H1 (cell line): Measurements from ENCODE around the gene CELSR1. TPM values are rescaled to one million over a fixed set of nuclear protein-coding genes. Genes with fewer than 3 reads are reported as not detected.

Experiments
- CBX5 ChIP-seq: fragments of 300-800, 300-1000 bp; sonication (generic); IDR thresholded peaks from 2 replicates; pipeline ENCODE4 v1.7.1; 2016; ENCODE audit warnings: antibody characterized with exemption, low read length, low read depth
- CBX8 ChIP-seq: fragments of 300-800, 300-1000 bp; sonication (generic); IDR thresholded peaks from 2 replicates; pipeline ENCODE4 v1.7.1; 2016; ENCODE audit warnings: low read depth, low read length, borderline replicate concordance
- CTBP2 ChIP-seq: IDR thresholded peaks from 2 replicates; pipeline ENCODE4 v1.7.0; 2011; ENCODE audit warnings: borderline replicate concordance, mild to moderate bottlenecking, moderate library complexity, mixed read lengths, low read length; ENCODE audit not compliant: insufficient read depth, insufficient read length
- EP300 ChIP-seq, 2 experiments: IDR thresholded peaks; 1 replicate in 1 of 2; 2 replicates in 1 of 2; pipeline ENCODE4 v1.6.1; 2011 to 2012; ENCODE audit warnings: low read depth in 2 of 2, low read length in 2 of 2, mild to moderate bottlenecking in 2 of 2, borderline replicate concordance in 1 of 2, inconsistent platforms in 1 of 2, moderate library complexity in 1 of 2
- FOSL1 ChIP-seq: IDR thresholded peaks from 2 replicates; pipeline ENCODE4 v1.6.1; 2011; ENCODE audit warnings: mild to moderate bottlenecking, low read depth, low read length, moderate library complexity; ENCODE audit not compliant: insufficient read depth
- HDAC2 ChIP-seq, 2 experiments: fragments of 300-600 bp in 1 of 2; sonication (generic) in 1 of 2; IDR thresholded peaks; 2 replicates each; pipeline ENCODE4 v1.6.1; 2011 to 2012; ENCODE audit warnings: low read depth in 2 of 2, low read length in 2 of 2, mild to moderate bottlenecking in 2 of 2, moderate library complexity in 2 of 2, borderline replicate concordance in 1 of 2, inconsistent platforms in 1 of 2
- JUND ChIP-seq: IDR thresholded peaks from 2 replicates; pipeline ENCODE4 v1.6.1; 2011; ENCODE audit warnings: mild to moderate bottlenecking, improper control_type of control experiment, low read length
- KDM1A ChIP-seq: fragments of 200-600, 300-600 bp; sonication (generic); IDR thresholded peaks from 2 replicates; pipeline ENCODE4 v1.7.1; 2016; ENCODE audit warnings: mild to moderate bottlenecking, low read length, borderline replicate concordance
- POLR2A ChIP-seq, 2 experiments: IDR thresholded peaks; 1 replicate in 1 of 2; 2 replicates in 1 of 2; pipeline ENCODE4 v1.6.1; 2011; ENCODE audit warnings: low read depth in 2 of 2, low read length in 2 of 2, mild to moderate bottlenecking in 2 of 2; ENCODE audit errors: control extremely low read depth in 1 of 2
- RBBP5 ChIP-seq: IDR thresholded peaks from 2 replicates; pipeline ENCODE4 v1.7.1; 2012; ENCODE audit warnings: low read depth, mild to moderate bottlenecking, inconsistent platforms, low read length, moderate library complexity, borderline replicate concordance
- TAF1 ChIP-seq: IDR thresholded peaks from 2 replicates; pipeline ENCODE4 v1.6.1; 2011; ENCODE audit warnings: mild to moderate bottlenecking, low read depth, low read length
- polyA plus RNA-seq, 7 experiments: library from polyadenylated mRNA; depleted of rRNA in 3 of 7; stranded (reverse) in 5 of 7; unstranded in 2 of 7; fragments of >200 nt in 5 of 7; fragments of 200-250 nt in 2 of 7; gene quantifications; 1 replicate in 5 of 7; 2 replicates in 1 of 7; 4 replicates in 1 of 7; pipeline versions ENCODE4 v1.2.1 to v1.2.3, GENCODE V29; 2011 to 2013; ENCODE audit warnings: missing spikeins in 2 of 7, mixed read lengths in 2 of 7
- total RNA-seq: library from RNA; stranded (reverse); fragmentation: NEBNext Ultra II Directional; extraction: Animal tissue kit (Norgen Biotek cat#: 25700); gene quantifications from 2 replicates; pipeline ENCODE4 v1.2.1, GENCODE V29; 2021

CELSR1 gene
- total and polyA plus RNA-seq, 2 of the 8 experiments (the other 6 are each of a cell fraction or from before 2014, with no cell fraction given): 9.0 to 12.4 TPM

DNA sequence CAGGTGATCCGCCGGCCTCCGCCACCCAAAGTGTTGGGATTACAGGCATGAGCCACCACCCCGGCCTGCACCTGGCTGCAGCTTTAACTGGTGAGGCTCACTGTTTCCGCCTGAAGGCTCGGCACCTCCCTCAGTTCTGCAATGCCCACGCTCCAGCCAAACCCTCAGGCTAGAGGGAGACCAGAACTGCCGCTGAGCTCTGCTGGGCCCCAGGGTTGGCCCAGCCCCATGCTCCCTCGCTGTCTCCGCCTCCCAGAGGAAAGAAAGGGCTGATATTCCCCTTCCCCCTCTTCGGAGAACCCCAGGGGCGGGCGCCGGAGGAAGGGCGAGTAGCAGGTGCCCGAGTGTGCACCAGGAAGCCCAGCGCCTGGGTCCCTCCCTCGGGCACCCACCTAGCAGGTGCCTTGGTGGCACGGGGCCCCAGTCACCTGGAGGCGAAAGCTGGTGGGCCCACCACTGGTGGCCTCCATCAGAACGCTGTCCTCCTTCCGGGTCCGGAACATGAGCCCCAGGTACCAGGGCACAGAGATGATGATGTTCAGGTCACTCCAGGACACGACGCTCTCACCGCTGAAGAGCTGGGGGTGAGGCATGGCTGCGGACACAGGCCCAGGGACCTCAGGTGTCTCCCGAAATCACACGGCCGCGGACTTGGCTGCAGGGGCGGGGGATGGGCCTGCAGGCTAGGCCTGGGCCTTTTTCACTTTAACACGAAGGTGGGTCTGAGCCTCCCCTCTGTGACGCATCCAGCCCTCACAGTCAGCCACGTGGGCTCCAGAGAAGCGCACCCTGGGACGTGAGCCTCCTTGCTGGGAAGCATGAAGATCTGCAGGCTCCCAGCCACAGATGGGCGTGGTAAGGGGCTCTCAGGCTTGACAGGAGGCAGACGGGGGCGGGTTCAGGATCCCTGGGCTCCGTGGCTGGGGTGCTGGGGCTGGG lies 128.6 kb downstream of the CELSR1 start (continued):
- no peak for TF ChIP-seq CTBP2
- TF ChIP-seq HDAC2 (IDR thresholded peaks at IDR 0.05; ENCODE audit: borderline replicate concordance in 1 of 2, low read depth in 2 of 2, low read length in 2 of 2): no peak
- no peak for TF ChIP-seq TAF1
- no peak for TF ChIP-seq JUND
- TF ChIP-seq POLR2A (IDR thresholded peaks at IDR 0.05; ENCODE audit: control extremely low read depth in 1 of 2, low read depth in 2 of 2, low read length in 2 of 2): no peak
- TF ChIP-seq EP300 (IDR thresholded peaks at IDR 0.05; ENCODE audit: borderline replicate concordance in 1 of 2, low read depth in 2 of 2, low read length in 2 of 2): no peak
- TF ChIP-seq RBBP5: no peak
- no peak for TF ChIP-seq CBX8
- no peak for TF ChIP-seq KDM1A
- TF ChIP-seq CBX5: no peak
- no peak for TF ChIP-seq FOSL1
- TF ChIP-seq, all 59 proteins: peak for 0
